Keratinocyte (primary cell): ENCODE measurements around the gene ALOX5. TPM values are rescaled to one million over a fixed set of nuclear protein-coding genes. Genes with fewer than 3 reads are reported as not detected.

ENCODE experiments used
- DNase-seq: peaks from one replicate; pipeline ENCODE4 v3.0.0-alpha.2; 2011; ENCODE audit warnings: low read depth, missing footprints, low spot score
- FAIRE-seq: peaks from 2 replicates; lab custom pipeline; 2011; peaks lifted over from hg19 to GRCh38; lab: Jason Lieb, UNC
- H2AFZ ChIP-seq: 2 replicates; pipeline ENCODE4 v1.6.0; 2012; ENCODE audit warnings: low read length, control low read depth, inconsistent platforms; ENCODE audit not compliant: control insufficient read depth
- H3K27ac ChIP-seq: 2 replicates; pipeline ENCODE4 v1.5.1; 2011; ENCODE audit warnings: low read length; ENCODE audit not compliant: control insufficient read depth, insufficient read depth
- H3K27me3 ChIP-seq: 3 replicates; pipeline ENCODE4 v1.6.0; 2011; ENCODE audit warnings: low read length; ENCODE audit not compliant: control insufficient read depth, insufficient read depth; ENCODE audit errors: extremely low read depth
- H3K36me3 ChIP-seq, 2 experiments: 2 replicates in 1 of 2; 3 replicates in 1 of 2; pipeline ENCODE4 v1.5.1; 2011; ENCODE audit warnings: low read length in 2 of 2, mild to moderate bottlenecking in 1 of 2; ENCODE audit not compliant: control insufficient read depth in 2 of 2, insufficient read depth in 2 of 2; ENCODE audit errors: extremely low read depth in 1 of 2
- H3K4me1 ChIP-seq: 3 replicates; pipeline ENCODE4 v1.5.1; 2011; ENCODE audit warnings: low read length; ENCODE audit not compliant: control insufficient read depth, insufficient read depth; ENCODE audit errors: extremely low read depth
- H3K4me2 ChIP-seq: 3 replicates; pipeline ENCODE4 v1.6.0; 2011; ENCODE audit warnings: low read depth, low read length; ENCODE audit not compliant: control insufficient read depth, insufficient read depth; ENCODE audit errors: extremely low read depth
- H3K4me3 ChIP-seq, 3 experiments: fragments of 200-600 bp in 1 of 3; sonication (generic) in 1 of 3; 2 replicates in 2 of 3; 3 replicates in 1 of 3; pipeline ENCODE4 v1.5.1; 2011 to 2016; ENCODE audit warnings: low read length in 3 of 3, mild to moderate bottlenecking in 3 of 3, control low read depth in 2 of 3, inconsistent platforms in 1 of 3, low read depth in 1 of 3, mixed read lengths in 1 of 3, mixed run types in 1 of 3, moderate library complexity in 1 of 3; ENCODE audit not compliant: control insufficient read depth in 2 of 3, insufficient read depth in 2 of 3; ENCODE audit errors: extremely low read depth in 1 of 3
- H3K79me2 ChIP-seq: 2 replicates; pipeline ENCODE4 v1.6.0; 2012; ENCODE audit warnings: low read length; ENCODE audit not compliant: control insufficient read depth, insufficient read depth
- H3K9ac ChIP-seq: 3 replicates; pipeline ENCODE4 v1.6.0; 2011; ENCODE audit warnings: low read length; ENCODE audit not compliant: control insufficient read depth, insufficient read depth; ENCODE audit errors: extremely low read depth
- H3K9me1 ChIP-seq: 3 replicates; pipeline ENCODE4 v1.6.0; 2011; ENCODE audit warnings: low read length; ENCODE audit not compliant: control insufficient read depth, insufficient read depth; ENCODE audit errors: extremely low read depth
- H3K9me3 ChIP-seq: 2 replicates; pipeline ENCODE4 v1.5.1; 2012; ENCODE audit warnings: low read depth, low read length; ENCODE audit not compliant: control insufficient read depth
- H4K20me1 ChIP-seq: 3 replicates; pipeline ENCODE4 v1.6.0; 2011; ENCODE audit warnings: low read length; ENCODE audit not compliant: control insufficient read depth, insufficient read depth; ENCODE audit errors: extremely low read depth
- CTCF ChIP-seq, 3 experiments: IDR thresholded peaks in 1 of 3; conservative IDR thresholded peaks in 1 of 3; optimal IDR thresholded peaks in 1 of 3; 2 replicates in 2 of 3; 3 replicates in 1 of 3; pipeline versions ENCODE3 to v1.5.1; 2011; ENCODE audit warnings: low read length in 3 of 3, mild to moderate bottlenecking in 3 of 3, moderate library complexity in 2 of 3, control low read depth in 1 of 3, inconsistent platforms in 1 of 3; ENCODE audit not compliant: insufficient read depth in 2 of 3; ENCODE audit errors: extremely low read depth in 1 of 3
- EZH2 ChIP-seq: IDR thresholded peaks from one replicate; pipeline ENCODE4 v1.6.1; 2012; ENCODE audit warnings: inconsistent platforms, mild to moderate bottlenecking, low read length, moderate library complexity
- dilution Hi-C: fragments of 300-500 bp; cut with MboI; formaldehyde crosslinking; loops from one replicate; pipeline ENCODE4 v1.7.0; 2020; ENCODE audit warnings: low sequenced_read_pairs; ENCODE audit not compliant: extremely low pct_ligation_motif_present
- polyA plus RNA-seq, 5 experiments: library from polyadenylated mRNA; depleted of rRNA in 3 of 5; stranded (reverse) in 3 of 5; stranded (forward) in 1 of 5; unstranded in 1 of 5; fragments of >200 nt; gene quantifications; 1 replicate in 1 of 5; 2 replicates in 3 of 5; 3 replicates in 1 of 5; pipeline versions ENCODE4 v1.2.1 to v1.2.3, GENCODE V29; 2011 to 2012; ENCODE audit warnings: missing spikeins in 2 of 5, low read depth in 1 of 5, low replicate concordance in 1 of 5

Gene ALOX5
- polyA plus RNA-seq, 1 donor (not counting 4 experiments of a cell fraction or from before 2014, with no cell fraction given) = not detected

- Histone ChIP-seq H3K9ac (no peak overlapping the region), H3K4me3 (peak overlapping the region in 1 of 3 experiments; percentile 51), H3K4me1 (peaks cover 2% of the 10 kb centered on the region), H2AFZ (no peak overlapping the region), H3K9me3 (no peaks in the 10 kb centered on the region), H4K20me1 (no peaks in the 10 kb centered on the region), H3K27ac (no peak overlapping the region), H3K9me1 (no peaks in the 10 kb centered on the region), H3K36me3 (no peaks in the 10 kb centered on the region), H3K4me2 (peak overlapping the region; percentile 73), H3K79me2 (no peaks in the 10 kb centered on the region), H3K27me3 (peaks cover 34% of the 10 kb centered on the region)
- no peak for TF ChIP-seq EZH2
- TF ChIP-seq CTCF (optimal IDR thresholded peaks at IDR 0.05 in 1 of 3, IDR thresholded peaks at IDR 0.05 in 1 of 3, conservative IDR thresholded peaks at IDR 0.05 in 1 of 3; ENCODE audit: extremely low read depth in 1 of 3, insufficient read depth in 2 of 3, low read length in 3 of 3) = no peak
- DNase-seq (no peak), FAIRE-seq (no peak)
- dilution Hi-C loops = no loop called here
Measured at GRCh38 chr10:45418417-45418848, 44.4 kb downstream of the ALOX5 start.

GRCh38 chr10:45418849-45419675 lies 45.0 kb downstream of the ALOX5 start:
- Histone ChIP-seq H3K9ac (no peak overlapping the region), H3K9me3 (no peaks in the 10 kb centered on the region), H2AFZ (peak overlapping the region; percentile 69), H3K27me3 (peaks cover 34% of the 10 kb centered on the region), H3K4me2 (peak overlapping the region; percentile 73), H3K79me2 (no peaks in the 10 kb centered on the region), H3K27ac (no peak overlapping the region), H3K36me3 (no peaks in the 10 kb centered on the region), H4K20me1 (no peaks in the 10 kb centered on the region), H3K9me1 (no peaks in the 10 kb centered on the region), H3K4me1 (peaks cover 2% of the 10 kb centered on the region), H3K4me3 (peak overlapping the region; percentile 11 to 51 (median 35))
- TF ChIP-seq EZH2 = peak; percentile 59
- peak in 1 of 3 experiments; percentile 25 for TF ChIP-seq CTCF (optimal IDR thresholded peaks at IDR 0.05 in 1 of 3, IDR thresholded peaks at IDR 0.05 in 1 of 3, conservative IDR thresholded peaks at IDR 0.05 in 1 of 3; ENCODE audit: extremely low read depth in 1 of 3, insufficient read depth in 2 of 3, low read length in 3 of 3)
- dilution Hi-C loops = no loop called here
- FAIRE-seq = no peak
- no peak for DNase-seq
